K562 (cell line): ENCODE data around the gene LAMP1. TPM values are rescaled to one million over a fixed set of nuclear protein-coding genes. Genes with fewer than 3 reads are reported as not detected.

Source experiments
- ATAC-seq: fragments of 200-7000 bp; cut with Tn5 transposase; 3 replicates; pipeline ENCODE4 v1.9.1; 2020; ENCODE audit warnings: moderate library complexity
- BruUV-seq: library from RNA; stranded (reverse); fragments of 400-500 nt; replicated peaks from 2 replicates; lab custom pipeline; 2021; lab: Mats Ljungman, UMichigan
- CTCF ChIA-PET: fragments of 300-600 bp; formaldehyde crosslinking; extraction: SDS; loops from one replicate; lab custom pipeline; 2021; ENCODE audit warnings: low intra/inter-chr PET ratio; lab: Yijun Ruan, JAX
- POLR2A ChIA-PET: fragments of 300-600, 350-650 bp; sonication (Branson Sonifier 250); formaldehyde crosslinking; extraction: SDS; loops from one replicate; lab custom pipeline; 2021; ENCODE audit warnings: antibody characterized with exemption, inconsistent platforms; lab: Yijun Ruan, JAX
- DNase-seq, 4 experiments: peaks; one replicate each; pipeline versions ENCODE4 v3.0.0 to v3.0.0-alpha.2; 2011 to 2018; ENCODE audit warnings: low spot score in 3 of 4, mixed read lengths in 3 of 4; ENCODE audit errors: extremely low read depth in 1 of 4
- FAIRE-seq: peaks from 2 replicates; lab custom pipeline; 2011; peaks lifted over from hg19 to GRCh38; lab: Jason Lieb, UNC
- H2AFZ ChIP-seq: 2 replicates; pipeline ENCODE4 v1.6.0; 2011; ENCODE audit warnings: low read depth, low read length, control low read depth, inconsistent platforms
- H3K27ac ChIP-seq: fragments of 200-600 bp; 3 replicates; pipeline ENCODE4 v1.8.0; 2011; ENCODE audit warnings: low read depth, mild to moderate bottlenecking, control low read depth, inconsistent platforms, low read length, moderate library complexity, mixed read lengths; ENCODE audit errors: extremely low read depth
- H3K27me3 ChIP-seq, 2 experiments: fragments of 300-600 bp in 1 of 2; 2 replicates in 1 of 2; 3 replicates in 1 of 2; pipeline versions ENCODE4 v1.6.0 to v1.8.0; 2011; ENCODE audit warnings: inconsistent platforms in 2 of 2, low read length in 2 of 2, mild to moderate bottlenecking in 1 of 2, mixed read lengths in 1 of 2, moderate library complexity in 1 of 2; ENCODE audit not compliant: control insufficient read depth in 2 of 2, insufficient read depth in 2 of 2
- H3K36me3 ChIP-seq: fragments of 300-600 bp; 3 replicates; pipeline ENCODE4 v1.8.0; 2011; ENCODE audit warnings: mild to moderate bottlenecking, low read length, inconsistent platforms; ENCODE audit not compliant: control insufficient read depth, insufficient read depth
- H3K4me1 ChIP-seq, 2 experiments: fragments of 200-600 bp in 1 of 2; replicated peaks in 1 of 2; 2 replicates in 1 of 2; 3 replicates in 1 of 2; pipeline versions ENCODE4 v1.5.1 to v1.8.0; 2011; ENCODE audit warnings: inconsistent platforms in 2 of 2, low read length in 2 of 2, mild to moderate bottlenecking in 1 of 2, mixed read lengths in 1 of 2, moderate library complexity in 1 of 2; ENCODE audit not compliant: control insufficient read depth in 2 of 2, insufficient read depth in 2 of 2
- H3K4me2 ChIP-seq: 2 replicates; pipeline ENCODE4 v1.6.1; 2011; ENCODE audit warnings: low read length, control low read depth, inconsistent platforms, mixed read lengths; ENCODE audit not compliant: insufficient read depth
- H3K4me3 ChIP-seq: fragments of 200-600 bp; sonication (generic), shearing (Covaris generic); 2 replicates; pipeline ENCODE4 v1.5.1; 2016; ENCODE audit warnings: control low read depth, inconsistent platforms
- H3K79me2 ChIP-seq: fragments of 200-600 bp; 3 replicates; pipeline ENCODE4 v1.8.0; 2011; ENCODE audit warnings: low read length, inconsistent platforms; ENCODE audit not compliant: control insufficient read depth, insufficient read depth
- H3K9ac ChIP-seq, 2 experiments: 2 replicates each; pipeline versions ENCODE4 v1.6.0 to v1.6.1; 2011; ENCODE audit warnings: low read depth in 2 of 2, low read length in 2 of 2, control low read depth in 1 of 2, inconsistent platforms in 1 of 2, mild to moderate bottlenecking in 1 of 2, mixed read lengths in 1 of 2; ENCODE audit not compliant: insufficient read depth in 1 of 2
- H3K9me1 ChIP-seq: one replicate; pipeline ENCODE4 v1.6.0; 2011; ENCODE audit warnings: inconsistent platforms, mild to moderate bottlenecking, low read length, moderate library complexity; ENCODE audit not compliant: control insufficient read depth, insufficient read depth
- H3K9me3 ChIP-seq: replicated peaks from 2 replicates; pipeline ENCODE4 v1.5.1; 2011; ENCODE audit warnings: low read depth, low read length, inconsistent platforms; ENCODE audit not compliant: control insufficient read depth, insufficient read depth
- H4K20me1 ChIP-seq: replicated peaks from 2 replicates; pipeline ENCODE4 v1.6.1; 2011; ENCODE audit warnings: low read length, inconsistent platforms, mixed read lengths; ENCODE audit not compliant: control insufficient read depth, insufficient read depth
- EGR1 ChIP-seq: fragments of 450-650 bp; conservative IDR thresholded peaks from 2 replicates; pipeline ENCODE4 v1.6.1; 2017; ENCODE audit warnings: mild to moderate bottlenecking
- LEF1 ChIP-seq: fragments of 450-650 bp; IDR thresholded peaks from 2 replicates; pipeline ENCODE4 v1.6.1; 2016; ENCODE audit warnings: mild to moderate bottlenecking
- PML ChIP-seq: IDR thresholded peaks from 2 replicates; pipeline ENCODE4 v1.6.1; 2012; ENCODE audit warnings: low read length, inconsistent platforms
- ZFP36 ChIP-seq: fragments of 150-350 bp; IDR thresholded peaks from 2 replicates; pipeline ENCODE4 v1.6.1; 2018; ENCODE audit warnings: low read length, low read depth; ENCODE audit not compliant: partially characterized antibody
- WGBS: fragments of 100-300 bp; shearing (Covaris generic); methylation state at CpG from one replicate; pipeline ENCODE4 v1.1.6; 2016; ENCODE audit warnings: low coverage, mixed read lengths; ENCODE audit not compliant: insufficient coverage; ENCODE audit errors: missing lambda C conversion rate; 5-methylcytosine and 5-hydroxymethylcytosine counted together
- in situ Hi-C: fragments of 300-500 bp; cut with MboI; formaldehyde crosslinking; loops from 4 replicates; pipeline ENCODE4 v1.15.0; 2018; ENCODE audit warnings: inconsistent platforms, mixed read lengths
- intact Hi-C: fragments of 100-400 bp; cut with micrococcal nuclease; formaldehyde crosslinking; loops from 2 replicates; pipeline ENCODE4 v1.14.2; 2022
- polyA plus RNA-seq, 8 experiments: library from polyadenylated mRNA; depleted of rRNA in 4 of 8; stranded (reverse) in 5 of 8; unstranded in 3 of 8; fragments of >200 nt; fragmentation: Nextera tagmentation in 2 of 8; fragmentation: Illumina TruSeq in 1 of 8; extraction: Ambion mirVana in 2 of 8; extraction: Trizol in 1 of 8; gene quantifications; 2 replicates each; pipeline versions ENCODE4 v1.2.1 to v1.2.3, GENCODE V29; 2011 to 2014; ENCODE audit warnings: inconsistent platforms in 1 of 8, missing spikeins in 1 of 8
- total RNA-seq, 7 experiments: library from RNA; depleted of rRNA in 6 of 7; stranded (reverse); fragments of >200 nt in 6 of 7; fragmentation: Illumina TruSeq in 2 of 7; extraction: Trizol in 2 of 7; gene quantifications; 2 replicates each; pipeline versions ENCODE4 v1.2.1 to v1.2.3, GENCODE V29; 2011 to 2021; ENCODE audit warnings: low replicate concordance in 1 of 7
- TF ChIP-seq, protein P1 (sequence below), 3 experiments: IDR thresholded peaks in 2 of 3; conservative IDR thresholded peaks in 1 of 3; 2 replicates each; pipeline ENCODE4 v1.5.1; 2011 to 2012; ENCODE audit warnings: low read length in 3 of 3, mild to moderate bottlenecking in 3 of 3, control low read depth in 2 of 3, improper control_type of control experiment in 1 of 3, inconsistent platforms in 1 of 3, low read depth in 1 of 3, mixed read lengths in 1 of 3, moderate library complexity in 1 of 3; ENCODE audit not compliant: insufficient read depth in 2 of 3
- TF ChIP-seq, protein P2 (sequence below): fragments of 250-450 bp; sonication (Bioruptor Pico); IDR thresholded peaks from 2 replicates; pipeline ENCODE4 v1.5.0; 2021

LAMP1 gene
- total and polyA plus RNA-seq, 9 of the 15 experiments (the other 6 are each of a cell fraction or from before 2014, with no cell fraction given), result 2.2 to 70.1 (median 30.5) TPM

DNA sequence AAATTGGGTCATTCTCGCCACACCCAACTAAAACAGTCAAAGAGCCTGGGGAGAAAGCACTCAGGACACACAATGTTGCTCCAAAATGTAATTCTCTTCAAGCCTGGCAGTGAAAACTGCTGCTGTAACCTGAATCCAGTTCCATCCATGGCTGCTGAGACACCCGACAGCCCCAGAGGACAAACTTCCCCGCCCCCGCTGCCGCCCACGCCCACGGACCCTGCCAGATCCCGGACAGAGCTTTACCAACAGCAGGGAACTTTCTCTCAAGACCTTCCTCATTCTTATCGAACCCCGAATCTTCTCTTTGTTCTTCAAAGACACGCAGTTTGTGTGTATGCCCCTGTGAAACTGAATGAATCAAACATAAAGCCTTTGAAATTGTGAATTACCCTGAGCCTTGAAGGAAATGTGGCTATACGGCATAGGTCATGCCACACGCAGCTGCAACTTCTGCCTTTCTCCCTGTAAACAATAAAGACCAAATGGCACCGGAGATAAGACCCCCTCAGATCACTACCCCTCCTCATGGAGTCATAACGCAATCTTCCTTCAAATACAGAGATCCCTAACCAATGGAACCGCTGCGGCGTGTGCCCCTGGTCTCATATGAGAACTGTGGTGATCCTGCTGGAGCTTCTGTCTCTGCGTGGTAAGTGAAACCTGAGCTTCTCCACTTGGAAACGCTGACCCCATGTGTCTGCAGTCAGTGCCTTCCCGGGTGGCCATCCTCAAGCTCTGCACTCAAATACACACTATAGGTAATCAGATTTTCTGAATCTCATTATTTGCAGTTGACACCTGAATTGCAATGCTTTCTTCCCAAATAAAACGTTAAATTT, 4.8 kb upstream of the LAMP1 start (continued):
- TF ChIP-seq, protein P1, sequence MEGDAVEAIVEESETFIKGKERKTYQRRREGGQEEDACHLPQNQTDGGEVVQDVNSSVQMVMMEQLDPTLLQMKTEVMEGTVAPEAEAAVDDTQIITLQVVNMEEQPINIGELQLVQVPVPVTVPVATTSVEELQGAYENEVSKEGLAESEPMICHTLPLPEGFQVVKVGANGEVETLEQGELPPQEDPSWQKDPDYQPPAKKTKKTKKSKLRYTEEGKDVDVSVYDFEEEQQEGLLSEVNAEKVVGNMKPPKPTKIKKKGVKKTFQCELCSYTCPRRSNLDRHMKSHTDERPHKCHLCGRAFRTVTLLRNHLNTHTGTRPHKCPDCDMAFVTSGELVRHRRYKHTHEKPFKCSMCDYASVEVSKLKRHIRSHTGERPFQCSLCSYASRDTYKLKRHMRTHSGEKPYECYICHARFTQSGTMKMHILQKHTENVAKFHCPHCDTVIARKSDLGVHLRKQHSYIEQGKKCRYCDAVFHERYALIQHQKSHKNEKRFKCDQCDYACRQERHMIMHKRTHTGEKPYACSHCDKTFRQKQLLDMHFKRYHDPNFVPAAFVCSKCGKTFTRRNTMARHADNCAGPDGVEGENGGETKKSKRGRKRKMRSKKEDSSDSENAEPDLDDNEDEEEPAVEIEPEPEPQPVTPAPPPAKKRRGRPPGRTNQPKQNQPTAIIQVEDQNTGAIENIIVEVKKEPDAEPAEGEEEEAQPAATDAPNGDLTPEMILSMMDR (IDR thresholded peaks at IDR 0.05 in 2 of 3, conservative IDR thresholded peaks at IDR 0.05 in 1 of 3; ENCODE audit: insufficient read depth in 2 of 3, low read depth in 1 of 3, low read length in 3 of 3), result peak in 1 of 3 experiments; percentile 6; a peak in 1 of 6 replicates
- TF ChIP-seq ZFP36, result no peak
- no peak for TF ChIP-seq PML
- TF ChIP-seq, protein P2, sequence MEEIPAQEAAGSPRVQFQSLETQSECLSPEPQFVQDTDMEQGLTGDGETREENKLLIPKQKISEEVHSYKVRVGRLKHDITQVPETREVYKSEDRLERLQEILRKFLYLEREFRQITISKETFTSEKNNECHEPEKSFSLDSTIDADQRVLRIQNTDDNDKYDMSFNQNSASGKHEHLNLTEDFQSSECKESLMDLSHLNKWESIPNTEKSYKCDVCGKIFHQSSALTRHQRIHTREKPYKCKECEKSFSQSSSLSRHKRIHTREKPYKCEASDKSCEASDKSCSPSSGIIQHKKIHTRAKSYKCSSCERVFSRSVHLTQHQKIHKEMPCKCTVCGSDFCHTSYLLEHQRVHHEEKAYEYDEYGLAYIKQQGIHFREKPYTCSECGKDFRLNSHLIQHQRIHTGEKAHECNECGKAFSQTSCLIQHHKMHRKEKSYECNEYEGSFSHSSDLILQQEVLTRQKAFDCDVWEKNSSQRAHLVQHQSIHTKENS, result no peak
- TF ChIP-seq LEF1, result peak; percentile 29; the same call in 1 of the 2 replicates
- TF ChIP-seq EGR1, result peak; percentile 98

- CTCF ChIA-PET, result no interaction called here
- intact Hi-C loops, result no loop called here
Observed at GRCh38 chr13:113293686-113294085, 3.4 kb upstream of the LAMP1 start.

More at GRCh38 chr13:113293686-113294085, 3.4 kb upstream of the LAMP1 start:
- Histone ChIP-seq H4K20me1 (0 out of 2 replicates have a peak, but pooled peaks cover 3% of the 10 kb centered on the region), H3K4me1 (peaks cover 4 to 25% of the 10 kb centered on the region in 2 experiments; a peak in 4 of 5 replicates), H3K79me2 (peaks cover 15% of the 10 kb centered on the region), H3K27me3 (peaks cover 7 to 11% of the 10 kb centered on the region in 2 experiments; a peak in 3 of 5 replicates), H3K4me2 (no peak overlapping the region), H2AFZ (no peak overlapping the region), H3K36me3 (peaks cover 2% of the 10 kb centered on the region; the same call in 1 of the 3 replicates), H3K9me3 (no peaks in the 10 kb centered on the region), H3K9me1 (no peaks in the 10 kb centered on the region), H3K27ac (no peak overlapping the region), H3K9ac (no peak overlapping the region), H3K4me3 (no peak overlapping the region)
- POLR2A ChIA-PET, result no interaction called here
- DNase-seq (no peak), FAIRE-seq (no peak), ATAC-seq (no peak)
- no TSS peak for BruUV-seq
- 51% methylated on average over 8 of the region's 9 CpGs for WGBS
- in situ Hi-C loops, result no loop called here
